Memory B cell (primary cell): ENCODE data around the gene PEX26.
"Not testable (repeated sequence)": the region's sequence is repeated elsewhere in the genome, so short reads cannot be mapped to it uniquely, and the experiment has no call there.

Experiments used
- ATAC-seq: fragments of 150-1000 bp; cut with Tn5 transposase; 2 replicates; pipeline ENCODE4 v1.10.0; 2021; ENCODE audit warnings: low read depth, mild to moderate bottlenecking, moderate library complexity
- DNase-seq, 2 donors: peaks; one replicate each; pipeline ENCODE4 v3.0.0; 2022; ENCODE audit warnings: low spot score in 2 of 2
- H3K27ac Mint-ChIP-seq: one replicate; pipeline ENCODE4 v1.8.0; 2022; ENCODE audit warnings: mild to moderate bottlenecking, moderate library complexity, mixed read lengths
- H3K27me3 Mint-ChIP-seq: one replicate; pipeline ENCODE4 v1.8.0; 2022; ENCODE audit warnings: mixed read lengths
- H3K36me3 Mint-ChIP-seq: one replicate; pipeline ENCODE4 v1.8.0; 2022; ENCODE audit warnings: mild to moderate bottlenecking, mixed read lengths
- H3K4me1 Mint-ChIP-seq: one replicate; pipeline ENCODE4 v1.8.0; 2022; ENCODE audit warnings: mixed read lengths
- H3K4me3 Mint-ChIP-seq: one replicate; pipeline ENCODE4 v1.8.0; 2022; ENCODE audit warnings: mild to moderate bottlenecking, moderate library complexity, mixed read lengths
- H3K9me3 Mint-ChIP-seq: one replicate; pipeline ENCODE4 v1.8.0; 2022; ENCODE audit warnings: mixed read lengths

PEX26 gene

GRCh38 chr22:18048041-18048440 lies 29.7 kb upstream of the PEX26 start:
- Mint-ChIP-seq H3K9me3 (no peaks in the 10 kb centered on the region), H3K4me1 (peaks cover 7% of the 10 kb centered on the region), H3K27ac (no peak overlapping the region), H3K4me3 (peak overlapping the region; percentile 3), H3K36me3 (no peaks in the 10 kb centered on the region), H3K27me3 (no peaks in the 10 kb centered on the region)
- DNase-seq (no peak), ATAC-seq (no peak)

DNA sequence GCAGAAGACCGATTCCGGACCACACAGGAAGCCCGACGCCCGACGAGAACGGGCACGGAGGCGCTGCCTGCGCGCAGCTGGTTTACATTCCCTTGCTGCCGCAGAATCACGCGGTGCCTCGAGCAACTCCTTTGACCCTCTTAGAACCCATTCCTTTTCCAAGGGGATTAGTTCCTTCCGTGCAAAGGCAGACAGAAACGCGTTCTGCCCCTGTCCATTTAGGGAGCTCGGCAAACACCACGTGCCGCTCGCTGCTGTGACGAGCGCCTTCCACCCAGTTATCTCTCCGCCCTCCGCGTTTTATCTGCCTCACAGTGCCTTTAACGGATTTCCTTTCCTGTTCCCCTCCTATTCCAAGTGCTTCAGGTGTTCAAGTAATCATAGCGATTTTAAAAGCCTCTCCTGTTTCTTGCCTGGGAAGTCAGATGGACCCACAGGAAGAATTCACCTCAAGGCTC lies 29.3 kb upstream of the PEX26 start:
- peak overlapping the region; percentile 3 for H3K4me3 Mint-ChIP-seq
- no peaks in the 10 kb centered on the region for H3K9me3 Mint-ChIP-seq

GRCh38 chr22:18050065-18050464 lies 27.7 kb upstream of the PEX26 start:
- no peaks in the 10 kb centered on the region for H3K27me3 Mint-ChIP-seq
- H3K4me3 Mint-ChIP-seq = no peak overlapping the region
- DNase-seq = no peak
- peaks cover 8% of the 10 kb centered on the region for H3K4me1 Mint-ChIP-seq
- H3K27ac Mint-ChIP-seq = no peak overlapping the region
- no peaks in the 10 kb centered on the region for H3K36me3 Mint-ChIP-seq
- no peak for ATAC-seq
- H3K9me3 Mint-ChIP-seq = no peaks in the 10 kb centered on the region

More for the DNA sequence above, 29.3 kb upstream of the PEX26 start:
- Mint-ChIP-seq H3K27ac (no peak overlapping the region), H3K36me3 (no peaks in the 10 kb centered on the region), H3K4me1 (peaks cover 7% of the 10 kb centered on the region), H3K27me3 (no peaks in the 10 kb centered on the region)
- DNase-seq (no peak), ATAC-seq (no peak)

DNA sequence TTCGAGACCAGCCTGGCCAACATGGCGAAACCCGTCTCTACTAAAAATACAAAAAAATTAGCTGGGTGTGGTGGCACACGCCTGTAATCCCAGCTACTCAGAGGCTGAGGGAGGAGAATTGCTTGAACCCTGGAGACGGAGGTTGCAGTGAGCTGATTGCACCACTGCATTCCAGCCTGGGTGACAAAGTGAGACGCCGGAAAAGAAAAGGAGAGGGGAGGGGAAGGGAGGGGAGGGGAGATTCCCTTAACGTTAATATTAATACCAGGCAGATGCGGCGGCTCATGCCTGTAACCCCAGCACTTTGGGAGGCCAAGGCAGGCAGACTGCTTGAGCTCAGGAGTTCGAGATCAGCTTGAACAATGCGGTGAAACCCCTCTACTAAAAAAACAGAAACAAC lies 26.7 kb upstream of the PEX26 start:
- not testable (repeated sequence) for DNase-seq, H3K36me3 Mint-ChIP-seq, ATAC-seq, H3K9me3 Mint-ChIP-seq, H3K27me3 Mint-ChIP-seq, H3K27ac Mint-ChIP-seq, H3K4me3 Mint-ChIP-seq
- H3K4me1 Mint-ChIP-seq = peaks cover 14% of the 10 kb centered on the region

- peaks cover 31% of the 10 kb centered on the region for H3K4me1 Mint-ChIP-seq
- not testable (repeated sequence) for H3K27me3 Mint-ChIP-seq, DNase-seq, ATAC-seq, H3K9me3 Mint-ChIP-seq, H3K36me3 Mint-ChIP-seq, H3K4me3 Mint-ChIP-seq
- H3K27ac Mint-ChIP-seq = peak overlapping the region; percentile 14
Observed at GRCh38 chr22:18053216-18053946, 24.4 kb upstream of the PEX26 start.

- H3K4me1 Mint-ChIP-seq = peaks cover 39% of the 10 kb centered on the region
- no peaks in the 10 kb centered on the region for H3K27me3 Mint-ChIP-seq
- no peak overlapping the region for H3K4me3 Mint-ChIP-seq
- no peak for ATAC-seq
- H3K27ac Mint-ChIP-seq = peak overlapping the region; percentile 100
- H3K9me3 Mint-ChIP-seq = no peaks in the 10 kb centered on the region
- peaks cover 3% of the 10 kb centered on the region for H3K36me3 Mint-ChIP-seq
- peak in 1 of 2 donors; percentile 22 for DNase-seq
Observed at GRCh38 chr22:18055619-18056160, 22.1 kb upstream of the PEX26 start.

- H3K27me3 Mint-ChIP-seq = no peaks in the 10 kb centered on the region
- peaks cover 39% of the 10 kb centered on the region for H3K4me1 Mint-ChIP-seq
- DNase-seq (peak in 1 of 2 donors; percentile 26), ATAC-seq (peak; percentile 40)
- peak overlapping the region; percentile 100 for H3K27ac Mint-ChIP-seq
- peaks cover 3% of the 10 kb centered on the region for H3K36me3 Mint-ChIP-seq
- no peaks in the 10 kb centered on the region for H3K9me3 Mint-ChIP-seq
- peak overlapping the region; percentile 45 for H3K4me3 Mint-ChIP-seq
Observed at GRCh38 chr22:18056161-18056666, 21.6 kb upstream of the PEX26 start.

- no peaks in the 10 kb centered on the region for H3K27me3 Mint-ChIP-seq
- H3K36me3 Mint-ChIP-seq = peaks cover 3% of the 10 kb centered on the region
- peak overlapping the region; percentile 77 for H3K4me3 Mint-ChIP-seq
- peaks cover 39% of the 10 kb centered on the region for H3K4me1 Mint-ChIP-seq
- H3K27ac Mint-ChIP-seq = peak overlapping the region; percentile 100
- ATAC-seq (peak; percentile 59), DNase-seq (peak; percentile 62 to 72)
- H3K9me3 Mint-ChIP-seq = no peaks in the 10 kb centered on the region
Observed at GRCh38 chr22:18056807-18057474, 20.8 kb upstream of the PEX26 start.

GRCh38 chr22:18057568-18058209 lies 20.1 kb upstream of the PEX26 start:
- ATAC-seq (peak; percentile 87), DNase-seq (peak; percentile 64 to 82)
- H3K4me3 Mint-ChIP-seq = peak overlapping the region; percentile 77

DNA sequence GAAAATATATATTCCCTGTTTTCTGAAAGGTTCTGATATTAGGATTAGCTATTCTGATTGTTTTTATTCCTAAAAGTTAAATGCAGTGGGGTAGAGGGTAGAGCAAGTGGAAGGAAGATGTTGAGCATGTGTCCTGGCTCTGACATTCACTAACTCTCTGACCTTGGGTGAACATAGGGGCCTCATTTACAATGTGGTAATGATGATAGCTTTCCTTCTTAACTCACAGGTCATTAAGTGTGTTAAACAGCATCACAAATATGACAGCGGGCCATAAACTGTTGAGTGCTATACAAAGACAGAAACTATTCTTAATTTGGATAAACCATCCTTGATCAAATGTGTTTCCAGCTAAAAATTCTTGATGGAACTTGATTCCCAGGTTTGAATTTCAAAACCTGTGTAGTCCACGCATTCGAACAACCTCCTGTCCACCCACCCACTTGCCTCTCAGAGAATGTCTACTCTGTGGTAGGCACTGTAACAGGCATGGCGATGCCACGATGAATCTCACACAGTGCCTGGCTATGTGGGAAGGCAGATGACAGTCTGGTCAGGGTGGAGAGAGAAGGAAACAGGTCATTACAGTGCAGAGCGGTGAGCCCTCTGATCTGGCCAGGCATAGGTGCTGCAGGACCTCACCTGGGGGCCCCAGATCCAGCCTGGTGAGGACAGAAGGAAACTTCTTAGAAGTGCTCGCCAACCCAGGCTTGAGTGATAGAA lies 19.3 kb upstream of the PEX26 start:
- peaks cover 39% of the 10 kb centered on the region for H3K4me1 Mint-ChIP-seq
- H3K36me3 Mint-ChIP-seq = peaks cover 3% of the 10 kb centered on the region
- no peak overlapping the region for H3K4me3 Mint-ChIP-seq
- peak overlapping the region; percentile 100 for H3K27ac Mint-ChIP-seq
- no peaks in the 10 kb centered on the region for H3K9me3 Mint-ChIP-seq
- ATAC-seq (no peak), DNase-seq (no peak)
- H3K27me3 Mint-ChIP-seq = no peaks in the 10 kb centered on the region

More at GRCh38 chr22:18057568-18058209, 20.1 kb upstream of the PEX26 start:
- no peaks in the 10 kb centered on the region for H3K9me3 Mint-ChIP-seq
- peak overlapping the region; percentile 100 for H3K27ac Mint-ChIP-seq
- H3K27me3 Mint-ChIP-seq = no peaks in the 10 kb centered on the region
- H3K36me3 Mint-ChIP-seq = peaks cover 3% of the 10 kb centered on the region
- H3K4me1 Mint-ChIP-seq = peaks cover 39% of the 10 kb centered on the region

DNA sequence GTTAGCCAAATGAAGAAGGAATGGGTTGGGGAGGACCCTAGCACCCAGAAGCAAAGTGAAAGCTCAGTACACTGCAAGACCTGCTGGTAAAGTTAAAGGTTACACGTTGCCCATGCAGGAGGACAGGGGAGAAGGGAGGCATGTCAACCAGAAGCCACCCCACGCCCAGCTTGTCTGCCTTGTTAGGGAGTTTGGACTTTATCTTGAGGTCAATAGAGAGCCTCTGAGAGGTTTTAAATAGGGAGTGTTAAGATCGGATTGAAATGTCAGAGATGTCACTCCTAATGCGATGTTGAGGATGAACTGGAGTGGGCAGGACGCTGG lies 18.7 kb upstream of the PEX26 start:
- no peak for ATAC-seq
- no peak overlapping the region for H3K4me3 Mint-ChIP-seq
- no peaks in the 10 kb centered on the region for H3K27me3 Mint-ChIP-seq
- H3K4me1 Mint-ChIP-seq = peaks cover 44% of the 10 kb centered on the region
- H3K27ac Mint-ChIP-seq = peak overlapping the region; percentile 100
- no peak for DNase-seq
- H3K36me3 Mint-ChIP-seq = peaks cover 3% of the 10 kb centered on the region
- no peaks in the 10 kb centered on the region for H3K9me3 Mint-ChIP-seq

DNA sequence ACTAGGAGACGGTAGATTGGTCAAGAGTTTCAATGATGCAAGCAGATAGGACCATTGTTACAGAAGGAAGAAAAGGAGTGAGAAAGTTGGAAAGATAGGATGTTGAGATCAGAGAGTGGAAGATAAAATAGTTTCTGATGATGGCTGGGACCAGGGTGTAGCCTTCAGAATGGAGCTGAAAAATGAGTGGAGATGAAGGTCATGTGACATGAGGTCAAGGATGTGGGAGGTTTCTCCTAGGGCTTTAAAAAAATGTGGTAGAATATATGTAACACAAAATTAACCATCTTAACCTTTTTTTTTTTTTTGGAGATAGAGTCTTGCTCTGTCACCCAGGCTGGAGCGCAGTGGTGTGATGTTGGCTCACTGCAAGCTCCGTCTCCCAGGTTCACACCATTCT lies 18.3 kb upstream of the PEX26 start:
- no peak for DNase-seq
- Mint-ChIP-seq H3K27me3 (no peaks in the 10 kb centered on the region), H3K4me3 (no peak overlapping the region), H3K9me3 (no peaks in the 10 kb centered on the region), H3K36me3 (peaks cover 3% of the 10 kb centered on the region), H3K27ac (peak overlapping the region; percentile 100), H3K4me1 (peaks cover 44% of the 10 kb centered on the region)
- ATAC-seq = no peak

- Mint-ChIP-seq H3K27me3 (no peaks in the 10 kb centered on the region), H3K27ac (peak overlapping the region; percentile 100), H3K4me3 (no peak overlapping the region), H3K4me1 (peaks cover 44% of the 10 kb centered on the region), H3K36me3 (peaks cover 3% of the 10 kb centered on the region), H3K9me3 (no peaks in the 10 kb centered on the region)
- ATAC-seq = no peak
- DNase-seq = no peak
Observed at GRCh38 chr22:18059991-18060390, 17.8 kb upstream of the PEX26 start.
